Endothelial cell of umbilical vein (primary cell): ENCODE data around the gene IVD. TPM values are rescaled to one million over a fixed set of nuclear protein-coding genes. Genes with fewer than 3 reads are reported as not detected.

Source experiments
- BruUV-seq: library from RNA; stranded (reverse); fragments of 400-500 nt; replicated peaks from 2 replicates; lab custom pipeline; 2021; lab: Mats Ljungman, UMichigan
- CTCF ChIA-PET: fragments of 300-600, 350-600 bp; sonication (Branson Sonifier 250); formaldehyde crosslinking; loops from one replicate; lab custom pipeline; 2021; ENCODE audit warnings: antibody characterized with exemption, inconsistent platforms; lab: Charles Lee
- POLR2A ChIA-PET: fragments of 300-600, 350-600 bp; sonication (Branson Sonifier 250); formaldehyde crosslinking; loops from one replicate; lab custom pipeline; 2021; ENCODE audit warnings: antibody characterized with exemption, inconsistent platforms; lab: Charles Lee
- DNase-seq: peaks from one replicate; pipeline ENCODE4 v3.0.0-alpha.2; 2011; ENCODE audit warnings: low read depth, low spot score
- FAIRE-seq: peaks from 2 replicates; lab custom pipeline; 2011; peaks lifted over from hg19 to GRCh38; lab: Jason Lieb, UNC
- H2AFZ ChIP-seq: 2 replicates; pipeline ENCODE4 v1.6.0; 2012; ENCODE audit warnings: low read depth, low read length, control low read depth, inconsistent platforms
- H3K27ac ChIP-seq: 2 replicates; pipeline ENCODE4 v1.5.1; 2011; ENCODE audit warnings: low read depth, mild to moderate bottlenecking, control low read depth, low read length, moderate library complexity; ENCODE audit not compliant: insufficient read depth
- H3K27me3 ChIP-seq, 2 experiments: 2 replicates each; pipeline versions ENCODE4 v1.6.0 to v1.6.1; 2011; ENCODE audit warnings: low read length in 2 of 2, mixed read lengths in 1 of 2; ENCODE audit not compliant: control insufficient read depth in 2 of 2, insufficient read depth in 2 of 2
- H3K36me3 ChIP-seq, 2 experiments: 2 replicates in 1 of 2; 3 replicates in 1 of 2; pipeline ENCODE4 v1.5.1; 2011; ENCODE audit warnings: low read length in 2 of 2, mild to moderate bottlenecking in 1 of 2, moderate library complexity in 1 of 2; ENCODE audit not compliant: control insufficient read depth in 2 of 2, insufficient read depth in 2 of 2; ENCODE audit errors: extremely low read depth in 1 of 2
- H3K4me1 ChIP-seq: 3 replicates; pipeline ENCODE4 v1.5.1; 2011; ENCODE audit warnings: mild to moderate bottlenecking, low read length; ENCODE audit not compliant: control insufficient read depth, insufficient read depth; ENCODE audit errors: extremely low read depth
- H3K4me2 ChIP-seq: 2 replicates; pipeline ENCODE4 v1.6.1; 2011; ENCODE audit warnings: low read length, control low read depth, mixed read lengths; ENCODE audit not compliant: insufficient read depth
- H3K4me3 ChIP-seq, 3 experiments: fragments of 200-600 bp in 1 of 3; sonication (generic), shearing (Covaris generic) in 1 of 3; replicated peaks in 1 of 3; 2 replicates each; pipeline ENCODE4 v1.5.1; 2011 to 2016; ENCODE audit warnings: control low read depth in 3 of 3, low read length in 3 of 3, mild to moderate bottlenecking in 2 of 3, inconsistent platforms in 1 of 3, low read depth in 1 of 3, moderate library complexity in 1 of 3; ENCODE audit not compliant: insufficient read depth in 1 of 3
- H3K79me2 ChIP-seq: 2 replicates; pipeline ENCODE4 v1.6.0; 2012; ENCODE audit warnings: low read length, inconsistent platforms; ENCODE audit not compliant: control insufficient read depth, insufficient read depth
- H3K9ac ChIP-seq: replicated peaks from 2 replicates; pipeline ENCODE3; 2011; ENCODE audit warnings: low read length, control low read depth; ENCODE audit not compliant: insufficient read depth; ENCODE audit errors: extremely low read depth
- H3K9me1 ChIP-seq: replicated peaks from 3 replicates; pipeline ENCODE4 v1.6.0; 2011; ENCODE audit warnings: mild to moderate bottlenecking, low read length; ENCODE audit not compliant: control insufficient read depth, insufficient read depth; ENCODE audit errors: extremely low read depth
- H3K9me3 ChIP-seq: replicated peaks from 2 replicates; pipeline ENCODE4 v1.5.1; 2012; ENCODE audit warnings: low read length, inconsistent platforms; ENCODE audit not compliant: control insufficient read depth, insufficient read depth
- H4K20me1 ChIP-seq: replicated peaks from 2 replicates; pipeline ENCODE3; 2011; ENCODE audit warnings: mild to moderate bottlenecking, low read length; ENCODE audit not compliant: control insufficient read depth, insufficient read depth; ENCODE audit errors: extremely low read depth
- CTCF ChIP-seq, 2 donors: IDR thresholded peaks; 1 replicate in 1 of 2; 2 replicates in 1 of 2; pipeline ENCODE4 v1.5.1; 2011; ENCODE audit warnings: low read length in 2 of 2, mild to moderate bottlenecking in 2 of 2, moderate library complexity in 2 of 2, control low read depth in 1 of 2, inconsistent platforms in 1 of 2, low read depth in 1 of 2; ENCODE audit not compliant: insufficient read depth in 1 of 2; ENCODE audit errors: extremely low read depth in 1 of 2
- EZH2 ChIP-seq: IDR thresholded peaks from 2 replicates; pipeline ENCODE4 v1.6.1; 2012; ENCODE audit warnings: borderline replicate concordance, low read depth, mild to moderate bottlenecking, moderate library complexity, low read length, inconsistent platforms; ENCODE audit not compliant: severe bottlenecking
- FOS ChIP-seq: IDR thresholded peaks from 2 replicates; pipeline ENCODE4 v1.6.1; 2011; ENCODE audit warnings: mild to moderate bottlenecking, low read length, moderate library complexity, borderline replicate concordance; ENCODE audit not compliant: insufficient read depth
- GATA2 ChIP-seq: IDR thresholded peaks from 2 replicates; pipeline ENCODE4 v1.7.0; 2011; ENCODE audit warnings: low read depth, mild to moderate bottlenecking, moderate library complexity, mixed read lengths, low read length; ENCODE audit not compliant: insufficient read length, insufficient read depth
- JUN ChIP-seq: IDR thresholded peaks from 2 replicates; pipeline ENCODE4 v1.6.1; 2011; ENCODE audit warnings: borderline replicate concordance, low read depth; ENCODE audit not compliant: insufficient read length, insufficient read depth
- MAX ChIP-seq: IDR thresholded peaks from 2 replicates; pipeline ENCODE4 v1.6.1; 2011; ENCODE audit not compliant: insufficient read depth, insufficient read length
- MYC ChIP-seq: IDR thresholded peaks from one replicate; pipeline ENCODE4 v1.6.1; 2011; ENCODE audit warnings: mild to moderate bottlenecking, low read depth, low read length
- POLR2A ChIP-seq: IDR thresholded peaks from 2 replicates; pipeline ENCODE4 v1.6.1; 2012; ENCODE audit warnings: low read depth, mild to moderate bottlenecking, control low read depth, low read length
- POLR2AphosphoS5 ChIP-seq: IDR thresholded peaks from 2 replicates; pipeline ENCODE4 v1.6.1; 2012; ENCODE audit warnings: low read depth, mild to moderate bottlenecking, control low read depth, low read length, moderate library complexity; ENCODE audit not compliant: insufficient read depth
- dilution Hi-C: fragments of 300-500 bp; cut with MboI; formaldehyde crosslinking; loops from one replicate; pipeline ENCODE4 v1.15.0; 2019; ENCODE audit warnings: low sequenced_read_pairs; ENCODE audit not compliant: extremely low pct_ligation_motif_present
- intact Hi-C: fragments of 100-400 bp; cut with micrococcal nuclease; formaldehyde crosslinking; loops from one replicate; pipeline ENCODE4 v1.10.0; 2022
- polyA plus RNA-seq, 4 experiments: library from polyadenylated mRNA; depleted of rRNA in 3 of 4; stranded (reverse) in 3 of 4; unstranded in 1 of 4; fragments of >200 nt; gene quantifications; 2 replicates each; pipeline versions ENCODE4 v1.2.1 to v1.2.3, GENCODE V29; 2011 to 2012; ENCODE audit warnings: missing spikeins in 1 of 4
- total RNA-seq: library from RNA; stranded (reverse); gene quantifications from 2 replicates; pipeline ENCODE4 v1.2.3, GENCODE V29; 2021

IVD gene
- total and polyA plus RNA-seq, 2 donors (not counting 3 experiments of a cell fraction or from before 2014, with no cell fraction given) = 34.1 to 62.5 TPM

DNA sequence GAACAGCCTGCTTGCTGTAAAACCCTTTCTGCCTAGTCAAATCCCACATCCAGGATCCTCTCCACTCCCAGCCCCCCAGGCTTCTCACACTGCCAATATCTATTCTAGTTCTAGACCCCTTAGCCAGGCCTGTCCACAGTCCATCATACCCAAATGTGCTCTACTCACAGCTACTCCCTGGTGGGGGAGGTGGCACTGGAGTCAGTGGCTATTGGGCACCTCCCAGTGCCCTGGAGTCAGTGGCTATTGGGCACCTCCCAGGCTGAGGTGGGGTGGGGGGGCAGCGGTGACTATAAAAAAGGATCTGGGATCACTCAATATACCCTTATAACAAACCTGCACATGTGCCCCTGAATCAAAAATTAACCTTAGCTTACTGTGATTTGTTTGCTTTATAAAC is 48.3 kb upstream of the IVD start:
- no TSS peak for BruUV-seq
- TF ChIP-seq CTCF (IDR thresholded peaks at IDR 0.05; ENCODE audit: extremely low read depth in 1 of 2, insufficient read depth in 1 of 2, low read depth in 1 of 2, low read length in 2 of 2) (no peak), EZH2 (no peak), POLR2A (no peak), GATA2 (no peak), JUN (no peak), FOS (no peak), POLR2AphosphoS5 (no peak), MAX (no peak), MYC (no peak)

More for the DNA sequence above, 48.3 kb upstream of the IVD start:
- Histone ChIP-seq H3K4me2 (peak overlapping the region; percentile 86), H3K4me3 (no peak overlapping the region), H4K20me1 (no peaks in the 10 kb centered on the region), H3K79me2 (no peaks in the 10 kb centered on the region), H3K36me3 (no peaks in the 10 kb centered on the region), H3K4me1 (peaks cover 8% of the 10 kb centered on the region), H3K9me1 (no peaks in the 10 kb centered on the region), H3K9me3 (no peaks in the 10 kb centered on the region), H3K9ac (no peak overlapping the region), H2AFZ (no peak overlapping the region), H3K27ac (no peak overlapping the region), H3K27me3 (peaks cover 9 to 13% of the 10 kb centered on the region in 2 experiments)
- intact Hi-C loops = no loop called here
- no peak for FAIRE-seq
- ChIA-PET CTCF (interaction anchor here (1.1 to 6.4 kb wide), 10 partner anchors 9 to 502 kb away, joined by 3 to 82 read pairs (median 6); partner anchors contain the start of gene CCDC9B), POLR2A (no interaction called here)
- DNase-seq = no peak
- dilution Hi-C loops = no loop called here
